Gastrocnemius medialis (tissue), 4 donors: ENCODE results near the gene ILKAP. TPM values are rescaled to one million over a fixed set of nuclear protein-coding genes. Genes with fewer than 3 reads are reported as not detected.

ENCODE experiments used
- ATAC-seq, 2 donors: fragments of 150-250 bp; one replicate each; pipeline ENCODE4 v1.9.1; 2016
- DNase-seq, 2 donors: peaks; one replicate each; pipeline ENCODE4 v3.0.0-alpha.2; 2019
- H3K27ac ChIP-seq, 4 donors: fragments of 200-600 bp; sonication (generic); 1 replicate in 1 of 4; 2 replicates in 3 of 4; pipeline ENCODE4 v1.5.1; 2016 to 2018; ENCODE audit warnings: mild to moderate bottlenecking in 2 of 4, moderate library complexity in 1 of 4
- H3K27me3 ChIP-seq, 3 donors: fragments of 200-600 bp; sonication (generic) in 2 of 3; 1 replicate in 1 of 3; 2 replicates in 2 of 3; pipeline versions ENCODE4 v1.5.1 to v1.6.0; 2016 to 2019; ENCODE audit warnings: mild to moderate bottlenecking in 1 of 3, moderate library complexity in 1 of 3
- H3K36me3 ChIP-seq, 2 donors: fragments of 200-600 bp; sonication (generic) in 1 of 2; one replicate each; pipeline ENCODE4 v1.5.1; 2017 to 2018
- H3K4me1 ChIP-seq, 2 donors: fragments of 200-600 bp; sonication (generic) in 1 of 2; one replicate each; pipeline ENCODE4 v1.5.1; 2016 to 2017; ENCODE audit warnings: mild to moderate bottlenecking in 2 of 2
- H3K4me3 ChIP-seq, 4 donors: fragments of 200-600 bp; sonication (generic) in 3 of 4; 1 replicate in 1 of 4; 2 replicates in 3 of 4; pipeline ENCODE4 v1.5.1; 2016 to 2019; ENCODE audit warnings: mild to moderate bottlenecking in 2 of 4
- H3K9me3 ChIP-seq, 3 donors: fragments of 200-600 bp; sonication (generic) in 2 of 3; 1 replicate in 1 of 3; 2 replicates in 2 of 3; pipeline ENCODE4 v1.5.1; 2016 to 2019
- POLR2A ChIP-seq, 2 donors: fragments of 450-650 bp; IDR thresholded peaks; one replicate each; pipeline ENCODE4 v1.6.1; 2017; ENCODE audit warnings: antibody characterized with exemption in 2 of 2, mild to moderate bottlenecking in 2 of 2, moderate library complexity in 2 of 2
- in situ Hi-C, 4 donors: fragments of 200-750 bp; cut with MboI; loops; one replicate each; pipeline versions ENCODE4 v1.15.0 to v1.8.0; 2017; ENCODE audit warnings: low sequenced_read_pairs in 4 of 4
- intact Hi-C: fragments of 100-400 bp; cut with DNase I; formaldehyde crosslinking; loops from one replicate; pipeline ENCODE4 v1.15.1; 2023; ENCODE audit warnings: low total_unique reads
- total RNA-seq, 4 donors: library from RNA; depleted of rRNA; stranded (reverse); fragments of >200 nt; gene quantifications; one replicate each; pipeline versions ENCODE4 v1.1.0 to v1.2.3, GENCODE V29; 2016
- TF ChIP-seq, protein P1 (sequence below), 5 experiments: fragments of 450-650 bp in 3 of 5; fragments of 200-600 bp in 2 of 5; sonication (generic) in 2 of 5; IDR thresholded peaks in 4 of 5; conservative IDR thresholded peaks in 1 of 5; 1 replicate in 4 of 5; 2 replicates in 1 of 5; pipeline ENCODE4 v1.5.1; 2016 to 2019; ENCODE audit warnings: antibody characterized with exemption in 5 of 5, mild to moderate bottlenecking in 3 of 5, moderate library complexity in 3 of 5

Gene ILKAP
- total RNA-seq, 4 donors from 2014 or later = 16.6 to 30.1 (median 23.3) TPM

DNA sequence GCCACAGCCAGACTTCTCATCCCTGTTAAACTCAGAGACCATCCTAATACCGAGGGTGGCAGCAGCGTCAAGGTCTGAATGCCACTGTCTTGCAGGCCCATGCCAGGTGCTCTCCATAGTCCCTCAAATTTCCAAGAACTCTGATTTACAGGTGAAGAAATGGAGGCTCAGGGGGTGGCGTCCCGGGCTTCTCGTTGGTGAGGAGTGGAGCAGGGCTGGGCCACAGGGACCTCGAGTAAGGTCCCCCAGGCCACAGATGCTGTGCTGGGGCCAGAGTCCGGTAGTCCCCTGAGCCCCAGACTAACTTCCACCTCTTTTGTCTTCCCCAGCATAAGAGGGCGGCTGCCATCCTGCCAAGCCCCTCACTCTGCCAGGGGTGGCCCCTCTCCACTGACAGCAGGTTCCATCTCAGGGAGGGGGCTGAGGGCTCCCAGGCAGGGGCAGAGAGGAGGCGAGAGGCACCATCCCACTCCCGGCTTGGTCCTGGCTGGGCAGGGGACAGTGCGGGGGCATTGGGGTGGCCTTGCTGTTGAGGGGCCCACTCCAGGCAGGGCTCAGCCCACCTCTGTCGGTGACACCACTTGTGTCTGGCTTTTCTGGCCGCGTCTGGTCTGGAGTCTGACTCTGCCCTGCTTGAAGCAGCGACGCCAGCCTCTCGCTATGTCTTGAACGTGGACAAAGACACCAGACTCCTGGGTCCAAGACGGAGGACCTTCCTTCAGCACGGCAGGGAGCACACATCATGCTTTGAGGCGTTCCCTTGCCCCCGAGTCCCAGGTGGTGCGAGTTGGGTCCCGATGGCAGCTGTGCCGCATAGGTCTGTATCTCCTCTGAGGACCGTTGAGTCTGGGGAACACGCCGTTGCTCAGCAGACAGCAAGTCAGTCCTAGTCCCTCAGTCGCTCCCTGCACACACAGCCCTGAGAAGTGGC is 80.9 kb downstream of the ILKAP start:
- ATAC-seq (no peak), DNase-seq (no peak)
- no peaks in the 10 kb centered on the region for H3K9me3 ChIP-seq
- no peak overlapping the region for H3K27ac ChIP-seq
- in situ Hi-C loops = no loop called here
- H3K4me3 ChIP-seq = no peak overlapping the region
- no peaks in the 10 kb centered on the region for H3K36me3 ChIP-seq
- TF ChIP-seq, protein P1, sequence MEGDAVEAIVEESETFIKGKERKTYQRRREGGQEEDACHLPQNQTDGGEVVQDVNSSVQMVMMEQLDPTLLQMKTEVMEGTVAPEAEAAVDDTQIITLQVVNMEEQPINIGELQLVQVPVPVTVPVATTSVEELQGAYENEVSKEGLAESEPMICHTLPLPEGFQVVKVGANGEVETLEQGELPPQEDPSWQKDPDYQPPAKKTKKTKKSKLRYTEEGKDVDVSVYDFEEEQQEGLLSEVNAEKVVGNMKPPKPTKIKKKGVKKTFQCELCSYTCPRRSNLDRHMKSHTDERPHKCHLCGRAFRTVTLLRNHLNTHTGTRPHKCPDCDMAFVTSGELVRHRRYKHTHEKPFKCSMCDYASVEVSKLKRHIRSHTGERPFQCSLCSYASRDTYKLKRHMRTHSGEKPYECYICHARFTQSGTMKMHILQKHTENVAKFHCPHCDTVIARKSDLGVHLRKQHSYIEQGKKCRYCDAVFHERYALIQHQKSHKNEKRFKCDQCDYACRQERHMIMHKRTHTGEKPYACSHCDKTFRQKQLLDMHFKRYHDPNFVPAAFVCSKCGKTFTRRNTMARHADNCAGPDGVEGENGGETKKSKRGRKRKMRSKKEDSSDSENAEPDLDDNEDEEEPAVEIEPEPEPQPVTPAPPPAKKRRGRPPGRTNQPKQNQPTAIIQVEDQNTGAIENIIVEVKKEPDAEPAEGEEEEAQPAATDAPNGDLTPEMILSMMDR (IDR thresholded peaks at IDR 0.05 in 4 of 5, conservative IDR thresholded peaks at IDR 0.05 in 1 of 5) = no peak
- TF ChIP-seq POLR2A (IDR thresholded peaks at IDR 0.05) = no peak
- H3K27me3 ChIP-seq = no peaks in the 10 kb centered on the region
- H3K4me1 ChIP-seq = peaks cover 0 to 2% of the 10 kb centered on the region in 2 donors
- intact Hi-C loops = no loop called here

- Histone ChIP-seq H3K4me1 (no peaks in the 10 kb centered on the region), H3K36me3 (no peaks in the 10 kb centered on the region), H3K4me3 (no peak overlapping the region), H3K27ac (no peak overlapping the region), H3K9me3 (no peaks in the 10 kb centered on the region), H3K27me3 (no peaks in the 10 kb centered on the region)
- no peak for TF ChIP-seq POLR2A (IDR thresholded peaks at IDR 0.05)
- DNase-seq = no peak
- intact Hi-C loops (no loop called here), in situ Hi-C loops (no loop called here)
- no peak for ATAC-seq
These were observed 81.8 kb downstream of the ILKAP start for GRCh38 chr2:238121511-238122286.

GRCh38 chr2:238120463-238121298 is 82.8 kb downstream of the ILKAP start:
- intact Hi-C loops = no loop called here
- ATAC-seq = no peak
- H3K4me3 ChIP-seq = no peak overlapping the region
- in situ Hi-C loops = no loop called here
- H3K9me3 ChIP-seq = no peaks in the 10 kb centered on the region
- no peaks in the 10 kb centered on the region for H3K36me3 ChIP-seq
- no peaks in the 10 kb centered on the region for H3K4me1 ChIP-seq
- DNase-seq = no peak
- H3K27me3 ChIP-seq = peaks cover 0 to 3% (median 0%) of the 10 kb centered on the region in 3 donors
- TF ChIP-seq, protein P1 (IDR thresholded peaks at IDR 0.05 in 4 of 5, conservative IDR thresholded peaks at IDR 0.05 in 1 of 5) = peak in 1 of 5 experiments; percentile 32
- TF ChIP-seq POLR2A (IDR thresholded peaks at IDR 0.05) = no peak
- no peak overlapping the region for H3K27ac ChIP-seq

Other genes with a start within 250 kb of the ILKAP start
- 10 to 100 TPM; 67.3 to 97.3 (median 81.2) TPM for gene UBE2F, start 236.7 kb downstream of the ILKAP start, total RNA-seq
- 1 to 10 TPM; 3.3 to 9.7 (median 5.6) TPM for gene SCLY, start 142.7 kb downstream of the ILKAP start, total RNA-seq
- under 1 TPM in 1 of 4 donors, not detected in 3; 0.11 TPM for gene ESPNL, start 103.4 kb downstream of the ILKAP start, total RNA-seq
- 100 to 1,000 TPM in 3 of 4 donors, 10 to 100 TPM in 1; 37.9 to 224 (median 142) TPM for gene KLHL30, start 65.0 kb downstream of the ILKAP start, total RNA-seq
- gene ERFE, start 44.7 kb downstream of the ILKAP start, total RNA-seq = 1 to 10 TPM in 2 of 4 donors, under 1 TPM in 2; 0.46 to 3.3 (median 1.3) TPM
- 10 to 100 TPM; 10.9 to 49.1 (median 27.2) TPM for gene HES6, start 36.3 kb upstream of the ILKAP start, total RNA-seq
- 1 to 10 TPM; 4.1 to 7.5 (median 6.7) TPM for gene PER2, start 84.9 kb upstream of the ILKAP start, total RNA-seq
- gene TRAF3IP1, start 116.8 kb upstream of the ILKAP start, total RNA-seq = 10 to 100 TPM in 2 of 4 donors, 1 to 10 TPM in 2; 8.5 to 20.8 (median 10.9) TPM
- gene ASB1, start 223.2 kb upstream of the ILKAP start, total RNA-seq = 10 to 100 TPM; 17.1 to 33.6 (median 26.3) TPM